Fibroblast of mammary gland (primary cell): ENCODE data around the gene MYDGF.

ENCODE experiments used
- DNase-seq: peaks from one replicate; pipeline ENCODE4 v3.0.0-alpha.2; 2010; ENCODE audit warnings: low read depth
- H3K4me3 ChIP-seq: 2 replicates; pipeline ENCODE4 v1.5.1; 2011; ENCODE audit warnings: low read depth, mild to moderate bottlenecking, low read length, moderate library complexity; ENCODE audit not compliant: control insufficient read depth
- TF ChIP-seq, protein P1 (sequence below): conservative IDR thresholded peaks from 2 replicates; pipeline ENCODE4 v1.5.1; 2011; ENCODE audit warnings: low read depth, low read length, inconsistent platforms; ENCODE audit not compliant: control insufficient read depth, insufficient read depth

The MYDGF gene

GRCh38 chr19:4654437-4655361 lies 15.4 kb downstream of the MYDGF start:
- no peak for DNase-seq
- no peak overlapping the region for H3K4me3 ChIP-seq
- TF ChIP-seq, protein P1, sequence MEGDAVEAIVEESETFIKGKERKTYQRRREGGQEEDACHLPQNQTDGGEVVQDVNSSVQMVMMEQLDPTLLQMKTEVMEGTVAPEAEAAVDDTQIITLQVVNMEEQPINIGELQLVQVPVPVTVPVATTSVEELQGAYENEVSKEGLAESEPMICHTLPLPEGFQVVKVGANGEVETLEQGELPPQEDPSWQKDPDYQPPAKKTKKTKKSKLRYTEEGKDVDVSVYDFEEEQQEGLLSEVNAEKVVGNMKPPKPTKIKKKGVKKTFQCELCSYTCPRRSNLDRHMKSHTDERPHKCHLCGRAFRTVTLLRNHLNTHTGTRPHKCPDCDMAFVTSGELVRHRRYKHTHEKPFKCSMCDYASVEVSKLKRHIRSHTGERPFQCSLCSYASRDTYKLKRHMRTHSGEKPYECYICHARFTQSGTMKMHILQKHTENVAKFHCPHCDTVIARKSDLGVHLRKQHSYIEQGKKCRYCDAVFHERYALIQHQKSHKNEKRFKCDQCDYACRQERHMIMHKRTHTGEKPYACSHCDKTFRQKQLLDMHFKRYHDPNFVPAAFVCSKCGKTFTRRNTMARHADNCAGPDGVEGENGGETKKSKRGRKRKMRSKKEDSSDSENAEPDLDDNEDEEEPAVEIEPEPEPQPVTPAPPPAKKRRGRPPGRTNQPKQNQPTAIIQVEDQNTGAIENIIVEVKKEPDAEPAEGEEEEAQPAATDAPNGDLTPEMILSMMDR, result no peak

- no peak for DNase-seq
- H3K4me3 ChIP-seq, result no peak overlapping the region
- TF ChIP-seq, protein P1, result no peak
Measured at GRCh38 chr19:4653793-4654436, 16.2 kb downstream of the MYDGF start.

DNA sequence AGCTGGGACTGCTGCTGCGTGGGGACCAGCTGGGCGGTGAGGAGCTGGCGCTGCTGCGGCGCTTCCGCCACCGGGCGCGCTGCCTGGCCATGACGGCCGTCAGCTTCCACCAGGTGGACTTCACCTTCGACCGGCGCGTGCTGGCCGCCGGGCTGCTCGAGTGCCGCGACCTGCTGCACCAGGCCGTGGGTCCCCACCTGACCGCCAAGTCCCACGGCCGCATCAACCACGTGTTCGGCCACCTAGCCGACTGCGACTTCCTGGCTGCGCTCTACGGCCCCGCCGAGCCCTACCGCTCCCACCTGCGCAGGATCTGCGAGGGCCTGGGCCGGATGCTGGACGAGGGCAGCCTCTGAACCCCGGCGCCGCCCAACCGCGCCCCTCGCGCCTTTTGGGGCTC lies 18.1 kb downstream of the MYDGF start:
- DNase-seq, result no peak
- H3K4me3 ChIP-seq, result no peak overlapping the region
- TF ChIP-seq, protein P1, result no peak

GRCh38 chr19:4650159-4650558 lies 20.0 kb downstream of the MYDGF start:
- TF ChIP-seq, protein P1, result no peak
- no peak overlapping the region for H3K4me3 ChIP-seq
- DNase-seq, result no peak

DNA sequence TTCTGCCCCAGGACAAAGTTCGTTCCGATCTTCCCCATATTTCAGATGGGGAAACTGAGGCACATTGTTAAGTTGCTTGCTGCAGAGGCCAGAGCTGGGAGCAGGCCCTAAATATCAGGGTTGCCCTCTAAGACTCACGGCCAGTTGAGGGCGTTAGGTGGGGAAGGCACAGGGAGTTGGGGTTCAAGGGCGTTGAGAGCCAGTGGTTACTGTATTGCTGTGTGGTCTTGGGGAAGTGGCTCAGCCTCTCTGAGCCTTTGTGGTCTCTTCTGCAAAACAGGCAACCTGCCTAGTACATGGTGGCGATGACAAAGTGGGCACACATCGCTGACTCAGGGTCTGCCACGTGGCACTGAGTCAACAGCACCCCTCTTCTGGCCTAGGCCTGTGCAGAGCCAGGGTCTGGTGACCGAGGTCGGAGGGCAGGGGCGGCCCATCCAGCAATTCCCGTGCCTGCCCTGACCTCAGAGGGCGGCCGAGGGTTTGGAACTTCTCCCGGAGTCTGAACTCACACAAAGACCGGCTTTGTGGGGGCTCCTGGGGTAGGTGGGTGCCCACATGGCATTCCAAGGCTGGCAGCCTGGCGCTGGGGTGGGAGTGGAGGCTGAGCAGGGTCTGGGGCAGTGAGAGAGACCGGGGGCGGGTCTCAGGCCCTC lies 20.6 kb downstream of the MYDGF start:
- TF ChIP-seq, protein P1, result no peak
- H3K4me3 ChIP-seq, result no peak overlapping the region
- DNase-seq, result no peak

DNA sequence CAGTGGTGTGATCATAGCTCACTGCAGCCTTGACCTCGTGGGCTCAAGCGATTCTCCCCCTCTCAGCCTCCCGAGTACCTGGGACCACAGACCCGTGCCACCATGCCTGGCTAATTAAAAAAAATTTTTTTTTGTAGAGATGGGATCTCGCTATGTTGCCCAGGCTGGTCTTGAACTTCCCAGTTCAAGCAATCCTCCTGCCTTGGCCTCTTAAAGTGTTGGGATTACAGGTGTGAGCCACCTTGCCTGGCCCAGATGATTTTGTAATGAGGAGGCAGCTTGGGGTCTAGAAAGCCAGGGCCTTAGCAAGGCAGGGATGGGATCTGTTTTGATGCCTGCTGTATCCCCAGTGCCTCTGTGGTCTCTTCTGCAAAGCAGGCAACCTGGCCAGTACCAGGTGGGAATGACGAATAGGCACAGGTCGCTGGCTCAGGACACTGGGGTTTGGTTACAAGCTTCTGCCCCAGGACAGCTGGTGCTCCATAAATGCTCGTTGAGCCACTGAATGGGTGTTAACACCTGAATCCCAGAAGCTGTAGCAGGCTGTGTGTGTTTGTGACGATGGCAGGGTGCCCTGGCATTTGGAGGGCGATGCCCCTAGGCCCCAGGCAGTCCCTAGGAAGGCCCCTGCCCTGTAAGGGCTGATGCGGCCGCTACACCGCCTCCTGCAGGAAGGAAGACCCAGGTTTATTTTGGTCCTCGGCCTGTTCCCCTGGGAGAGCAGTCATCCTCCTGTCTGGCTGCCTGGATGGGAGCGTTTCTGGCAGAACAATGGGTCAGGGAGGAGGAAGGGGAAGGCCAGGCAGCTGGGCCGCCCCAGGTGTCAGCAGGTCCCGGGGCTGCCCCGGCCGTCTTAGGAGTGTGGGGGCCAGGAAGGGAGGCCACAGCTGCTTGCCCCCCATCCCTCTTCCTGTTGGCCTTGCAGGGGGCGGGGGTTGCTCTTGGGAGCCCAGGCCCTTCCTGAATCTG lies 22.2 kb downstream of the MYDGF start:
- no peak overlapping the region for H3K4me3 ChIP-seq
- TF ChIP-seq, protein P1, result peak; percentile 11
- DNase-seq, result peak; percentile 49
